Left lung (tissue), 10 donors: ENCODE measurements around the gene SLC6A17. TPM values are rescaled to one million over a fixed set of nuclear protein-coding genes. Genes with fewer than 3 reads are reported as not detected.

Experiments used
- ATAC-seq: fragments of 200-7000 bp; cut with Tn5 transposase; one replicate; pipeline ENCODE4 v1.9.1; 2020; ENCODE audit warnings: moderate library complexity
- DNase-seq, 4 donors: peaks; one replicate each; pipeline ENCODE4 v3.0.0-alpha.2; 2013 to 2020
- H3K27ac ChIP-seq, 2 donors: fragments of 200-600 bp; sonication (generic) in 1 of 2; one replicate each; pipeline versions ENCODE4 v1.5.0 to v1.8.0; 2020 to 2021
- H3K27me3 ChIP-seq, 2 donors: fragments of 200-600 bp; sonication (generic) in 1 of 2; one replicate each; pipeline versions ENCODE4 v1.5.0 to v1.8.0; 2020 to 2021
- H3K36me3 ChIP-seq, 2 donors: fragments of 200-600 bp; sonication (generic) in 1 of 2; one replicate each; pipeline versions ENCODE4 v1.5.0 to v1.8.0; 2020 to 2021
- H3K4me1 ChIP-seq, 2 donors: fragments of 200-600 bp; one replicate each; pipeline ENCODE4 v1.8.0; 2021
- H3K4me3 ChIP-seq, 2 donors: fragments of 200-600 bp; sonication (generic) in 1 of 2; one replicate each; pipeline versions ENCODE4 v1.5.0 to v1.8.0; 2020 to 2021; ENCODE audit warnings: mild to moderate bottlenecking in 1 of 2
- H3K9me3 ChIP-seq, 2 donors: fragments of 200-600 bp; sonication (generic) in 1 of 2; one replicate each; pipeline versions ENCODE4 v1.5.0 to v1.8.0; 2020 to 2021
- CTCF ChIP-seq, 2 donors: fragments of 200-600 bp; sonication (generic) in 1 of 2; IDR thresholded peaks; one replicate each; pipeline versions ENCODE4 v1.5.0 to v1.8.0; 2021; ENCODE audit warnings: antibody characterized with exemption in 2 of 2
- intact Hi-C, 2 donors: fragments of 100-400 bp; cut with DNase I; formaldehyde crosslinking; loops; one replicate each; pipeline versions ENCODE4 v1.11.2 to v1.14.2; 2022
- polyA plus RNA-seq, 6 donors: library from polyadenylated mRNA; unstranded; fragments of 120-200 nt; gene quantifications; one replicate each; pipeline ENCODE4 v1.2.1, GENCODE V29; 2013; ENCODE audit not compliant: insufficient read length in 6 of 6
- total RNA-seq, 2 donors: library from RNA; stranded (reverse); fragmentation: NEBNext Ultra II Directional; extraction: Animal tissue kit (Norgen Biotek cat#: 25700); gene quantifications; one replicate each; pipeline ENCODE4 v1.2.1, GENCODE V29; 2021
- donor health status: DM: no; HTN: yes; CAD: no.
- donor health status: DM: no; HTN: no; CAD: no.

The SLC6A17 gene
- total and polyA plus RNA-seq, 8 donors = 0.03 to 0.13 (median 0.04) TPM; not detected in 1

GRCh38 chr1:110144366-110144765 is 5.9 kb upstream of the SLC6A17 start:
- no peak overlapping the region for H3K27ac ChIP-seq

GRCh38 chr1:110148961-110149360 is 1.3 kb upstream of the SLC6A17 start:
- peaks cover 0 to 12% of the 10 kb centered on the region in 2 donors for H3K4me1 ChIP-seq
- H3K36me3 ChIP-seq = no peaks in the 10 kb centered on the region
- TF ChIP-seq CTCF (IDR thresholded peaks at IDR 0.05) = no peak
- intact Hi-C loops = no loop called here
- H3K4me3 ChIP-seq = no peak overlapping the region
- ATAC-seq (no peak), DNase-seq (no peak)
- peaks cover 27 to 76% of the 10 kb centered on the region in 2 donors for H3K27me3 ChIP-seq
- no peaks in the 10 kb centered on the region for H3K9me3 ChIP-seq
- H3K27ac ChIP-seq = no peak overlapping the region

More at GRCh38 chr1:110144366-110144765, 5.9 kb upstream of the SLC6A17 start:
- intact Hi-C loops = no loop called here
- no peak for ATAC-seq
- H3K36me3 ChIP-seq = no peaks in the 10 kb centered on the region
- DNase-seq = no peak
- no peak overlapping the region for H3K4me3 ChIP-seq
- H3K9me3 ChIP-seq = no peaks in the 10 kb centered on the region
- no peaks in the 10 kb centered on the region for H3K4me1 ChIP-seq
- H3K27me3 ChIP-seq = peaks cover 7 to 69% of the 10 kb centered on the region in 2 donors
- TF ChIP-seq CTCF (IDR thresholded peaks at IDR 0.05) = no peak

- Histone ChIP-seq H3K4me1 (peaks cover 0 to 12% of the 10 kb centered on the region in 2 donors), H3K27ac (no peak overlapping the region), H3K36me3 (no peaks in the 10 kb centered on the region), H3K27me3 (peaks cover 28 to 92% of the 10 kb centered on the region in 2 donors), H3K4me3 (no peak overlapping the region), H3K9me3 (no peaks in the 10 kb centered on the region)
- intact Hi-C loops = no loop called here
- no peak for TF ChIP-seq CTCF (IDR thresholded peaks at IDR 0.05)
- DNase-seq = no peak
- no peak for ATAC-seq
Observed at GRCh38 chr1:110151175-110151669, 928 bp downstream of the SLC6A17 start.

- TF ChIP-seq CTCF (IDR thresholded peaks at IDR 0.05) = no peak
- no peak overlapping the region for H3K27ac ChIP-seq
- peaks cover 0 to 12% of the 10 kb centered on the region in 2 donors for H3K4me1 ChIP-seq
- DNase-seq (no peak), ATAC-seq (no peak)
- peaks cover 31 to 96% of the 10 kb centered on the region in 2 donors for H3K27me3 ChIP-seq
- no peaks in the 10 kb centered on the region for H3K9me3 ChIP-seq
- H3K4me3 ChIP-seq = no peak overlapping the region
- intact Hi-C loops = no loop called here
- no peaks in the 10 kb centered on the region for H3K36me3 ChIP-seq
Observed at GRCh38 chr1:110152133-110152785, 2.0 kb downstream of the SLC6A17 start.

GRCh38 chr1:110153407-110153950 is 3.2 kb downstream of the SLC6A17 start:
- no peak for TF ChIP-seq CTCF (IDR thresholded peaks at IDR 0.05)
- Histone ChIP-seq H3K4me3 (no peak overlapping the region), H3K27me3 (peaks cover 31 to 96% of the 10 kb centered on the region in 2 donors), H3K9me3 (no peaks in the 10 kb centered on the region), H3K4me1 (peaks cover 0 to 12% of the 10 kb centered on the region in 2 donors), H3K36me3 (no peaks in the 10 kb centered on the region), H3K27ac (no peak overlapping the region)
- intact Hi-C loops = no loop called here
- DNase-seq = no peak
- ATAC-seq = no peak
